Right lobe of liver (tissue), 4 donors: ENCODE data around the gene EXPH5.

Experiments
- CTCF ChIP-seq, 4 donors: fragments of 200-600 bp in 3 of 4; fragments of 450-650 bp in 1 of 4; IDR thresholded peaks; one replicate each; pipeline versions ENCODE4 v1.5.1 to v1.8.0; 2016 to 2022; ENCODE audit warnings: antibody characterized with exemption in 4 of 4, mild to moderate bottlenecking in 2 of 4
- POLR2A ChIP-seq: fragments of 450-650 bp; IDR thresholded peaks from one replicate; pipeline ENCODE4 v1.6.1; 2017; ENCODE audit warnings: antibody characterized with exemption, mild to moderate bottlenecking
- donor health status: DM: no; HTN: no; CAD: no.
- donor health status: DM: no; HTN: no; CAD: no.
- donor health status: DM: no; HTN: yes; CAD: no.

GRCh38 chr11:108591893-108592292 is 1.7 kb downstream of the EXPH5 start:
- TF ChIP-seq POLR2A: no peak
- no peak for TF ChIP-seq CTCF (IDR thresholded peaks at IDR 0.05)
